ENCODE results near the gene CXorf51B.
"Not testable (repeated sequence)": the region's sequence is repeated elsewhere in the genome, so short reads cannot be mapped to it uniquely, and the experiment has no call there.

Gene CXorf51B

GRCh38 chrX:146809471-146809870 lies at the start of gene CXorf51B:
Gene CXorf51B, plus strand, starts transcription at chrX:146809771. Its CDS starts 21 bp downstream, at chrX:146809792.
- not testable (repeated sequence) for DNase-seq

- not testable (repeated sequence) for DNase-seq
Measured at GRCh38 chrX:146814644-146815043, 5.1 kb downstream of the CXorf51B start, which contains the start of gene CXorf51A. Gene CXorf51A, minus strand, starts transcription at chrX:146814744. Its CDS starts 21 bp downstream, at chrX:146814723.

DNA sequence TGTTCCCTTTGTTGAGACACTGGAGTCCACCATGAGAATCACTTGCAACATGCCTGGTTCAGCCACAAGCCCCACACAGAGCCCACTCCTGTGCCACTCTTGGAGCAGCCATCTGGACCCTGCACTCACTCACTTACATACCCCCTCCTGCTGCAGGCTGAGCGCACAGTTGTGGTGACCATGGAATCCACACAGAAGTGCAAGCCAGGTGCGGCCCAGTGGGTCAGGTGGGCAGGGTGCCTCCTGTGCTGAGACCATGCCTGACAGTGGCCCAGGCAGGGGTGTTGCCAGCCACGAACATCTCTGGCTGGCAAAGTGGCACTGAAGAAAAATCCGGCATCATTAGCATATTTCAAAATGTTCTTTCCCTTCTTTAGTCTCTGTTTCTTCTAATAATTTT lies 22.4 kb downstream of the CXorf51B start:
- DNase-seq = no peak

- DNase-seq = no peak
Measured at GRCh38 chrX:146854281-146854680, 44.7 kb downstream of the CXorf51B start.
